Testis (tissue), 3 donors: ENCODE results near the gene POLN. TPM values are rescaled to one million over a fixed set of nuclear protein-coding genes. Genes with fewer than 3 reads are reported as not detected.

Experiments used
- DNase-seq: peaks from one replicate; pipeline ENCODE4 v3.0.0-alpha.2; 2019
- H3K27ac ChIP-seq, 2 donors: fragments of 200-600 bp; sonication (generic); one replicate each; pipeline ENCODE4 v1.5.1; 2019
- H3K27me3 ChIP-seq: fragments of 200-600 bp; sonication (generic); one replicate; pipeline ENCODE4 v1.5.1; 2019
- H3K36me3 ChIP-seq: fragments of 200-600 bp; sonication (generic); one replicate; pipeline ENCODE4 v1.5.1; 2017; ENCODE audit warnings: low read depth; ENCODE audit errors: missing control alignments
- H3K4me1 ChIP-seq: fragments of 200-600 bp; sonication (generic); one replicate; pipeline ENCODE4 v1.5.1; 2019
- H3K4me3 ChIP-seq, 2 donors: fragments of 200-600 bp; sonication (generic); one replicate each; pipeline ENCODE4 v1.5.1; 2017 to 2019
- H3K9me3 ChIP-seq: fragments of 200-600 bp; sonication (generic); one replicate; pipeline ENCODE4 v1.5.1; 2017
- POLR2A ChIP-seq: fragments of 450-650 bp; IDR thresholded peaks from one replicate; pipeline ENCODE4 v1.6.1; 2017; ENCODE audit warnings: antibody characterized with exemption, mild to moderate bottlenecking, moderate library complexity
- WGBS, 2 donors: methylation state at CpG; one replicate each; pipeline ENCODE4 v1.1.5; 2018; 5-methylcytosine and 5-hydroxymethylcytosine counted together
- intact Hi-C: fragments of 100-400 bp; cut with DNase I; formaldehyde crosslinking; loops from one replicate; pipeline ENCODE4 v1.15.1; 2023; ENCODE audit warnings: low total_unique reads
- polyA plus RNA-seq: library from polyadenylated mRNA; stranded (reverse); fragments of 350-450 nt; fragmentation: Illumina TruSeq; extraction: RNeasy Lipid Tissue Mini Kit (QIAGEN cat#74804); gene quantifications from one replicate; pipeline ENCODE4 v1.2.3, GENCODE V29; 2014; ENCODE audit warnings: low read depth, low replicate concordance; ENCODE audit not compliant: insufficient read depth
- total RNA-seq, 2 donors: library from RNA; depleted of rRNA; stranded (reverse); fragments of >200 nt; gene quantifications; one replicate each; pipeline ENCODE4 v1.2.3, GENCODE V29; 2016
- TF ChIP-seq, protein P1 (sequence below), 3 experiments: fragments of 450-650 bp in 2 of 3; fragments of 200-600 bp in 1 of 3; sonication (generic) in 1 of 3; IDR thresholded peaks; one replicate each; pipeline ENCODE4 v1.5.1; 2016 to 2019; ENCODE audit warnings: antibody characterized with exemption in 3 of 3, mild to moderate bottlenecking in 2 of 3, moderate library complexity in 1 of 3

POLN gene
- total and polyA plus RNA-seq, 3 donors from 2014 or later: 12.2 to 23.7 (median 22.9) TPM

DNA sequence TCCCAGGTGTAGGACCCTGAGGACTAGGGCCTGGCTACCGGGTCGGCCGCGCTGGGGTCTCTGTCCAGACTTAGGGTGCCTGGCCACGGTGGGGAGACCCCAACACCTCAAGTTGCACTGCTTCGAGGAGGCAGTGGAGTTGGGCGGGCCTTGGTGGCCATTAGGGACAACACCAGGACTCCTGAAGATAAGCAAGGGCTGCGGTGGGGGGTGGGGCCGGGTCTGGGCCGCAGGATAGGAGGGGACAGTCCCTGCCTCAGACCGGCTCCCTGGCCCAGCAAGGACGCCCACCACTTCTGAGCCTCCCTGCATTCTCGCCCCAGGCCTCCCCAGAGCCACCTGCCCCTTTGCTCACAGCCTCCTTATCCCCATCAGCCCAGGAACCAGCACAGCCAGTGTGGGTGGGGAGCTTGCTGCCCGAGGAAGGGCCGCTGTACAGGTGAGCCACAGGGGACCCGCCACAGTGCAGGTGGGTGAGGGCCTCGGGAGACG, 25.4 kb upstream of the POLN start:
- TF ChIP-seq POLR2A: no peak
- TF ChIP-seq, protein P1, sequence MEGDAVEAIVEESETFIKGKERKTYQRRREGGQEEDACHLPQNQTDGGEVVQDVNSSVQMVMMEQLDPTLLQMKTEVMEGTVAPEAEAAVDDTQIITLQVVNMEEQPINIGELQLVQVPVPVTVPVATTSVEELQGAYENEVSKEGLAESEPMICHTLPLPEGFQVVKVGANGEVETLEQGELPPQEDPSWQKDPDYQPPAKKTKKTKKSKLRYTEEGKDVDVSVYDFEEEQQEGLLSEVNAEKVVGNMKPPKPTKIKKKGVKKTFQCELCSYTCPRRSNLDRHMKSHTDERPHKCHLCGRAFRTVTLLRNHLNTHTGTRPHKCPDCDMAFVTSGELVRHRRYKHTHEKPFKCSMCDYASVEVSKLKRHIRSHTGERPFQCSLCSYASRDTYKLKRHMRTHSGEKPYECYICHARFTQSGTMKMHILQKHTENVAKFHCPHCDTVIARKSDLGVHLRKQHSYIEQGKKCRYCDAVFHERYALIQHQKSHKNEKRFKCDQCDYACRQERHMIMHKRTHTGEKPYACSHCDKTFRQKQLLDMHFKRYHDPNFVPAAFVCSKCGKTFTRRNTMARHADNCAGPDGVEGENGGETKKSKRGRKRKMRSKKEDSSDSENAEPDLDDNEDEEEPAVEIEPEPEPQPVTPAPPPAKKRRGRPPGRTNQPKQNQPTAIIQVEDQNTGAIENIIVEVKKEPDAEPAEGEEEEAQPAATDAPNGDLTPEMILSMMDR (IDR thresholded peaks at IDR 0.05): no peak
- Histone ChIP-seq H3K27ac (no peak overlapping the region), H3K36me3 (no peaks in the 10 kb centered on the region), H3K4me3 (no peak overlapping the region), H3K27me3 (no peaks in the 10 kb centered on the region), H3K4me1 (peaks cover 9% of the 10 kb centered on the region), H3K9me3 (no peaks in the 10 kb centered on the region)
- WGBS, 2 donors: 84 to 89% methylated on average over 5 to 18 of the region's 18 CpGs
- intact Hi-C loops: no loop called here
- DNase-seq: no peak

- intact Hi-C loops: no loop called here
- WGBS, 2 donors: 83 to 92% methylated on average over 3 to 5 of the region's 5 CpGs
Measured at GRCh38 chr4:2266821-2267220, 24.9 kb upstream of the POLN start.

DNA sequence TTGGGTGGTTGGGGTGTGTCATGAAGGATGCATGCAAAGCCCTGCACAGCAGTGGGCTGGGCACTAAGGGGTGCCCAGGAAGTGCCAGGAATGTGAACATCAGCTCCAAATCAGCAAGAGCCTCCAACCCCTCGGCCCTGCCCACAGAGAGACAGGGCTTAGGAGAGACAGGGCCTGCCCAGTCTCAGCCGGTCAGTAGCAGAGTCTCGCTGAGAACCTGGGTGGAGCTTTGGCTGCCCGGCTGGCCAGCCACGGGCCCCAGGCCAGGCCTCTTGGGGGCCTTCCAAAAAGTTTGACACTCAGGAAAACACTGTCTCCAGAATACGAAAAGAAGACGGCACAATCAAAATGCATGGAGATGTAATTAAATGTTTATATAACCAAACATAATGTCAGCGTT, 24.3 kb upstream of the POLN start:
- TF ChIP-seq, protein P1 (IDR thresholded peaks at IDR 0.05): no peak
- TF ChIP-seq POLR2A: no peak
- 10 to 24% methylated on average over 6 to 8 of the region's 8 CpGs for WGBS, 2 donors
- peaks cover 9% of the 10 kb centered on the region for H3K4me1 ChIP-seq

More at GRCh38 chr4:2266821-2267220, 24.9 kb upstream of the POLN start:
- TF ChIP-seq POLR2A: no peak
- TF ChIP-seq, protein P1 (IDR thresholded peaks at IDR 0.05): no peak
- Histone ChIP-seq H3K4me3 (no peak overlapping the region), H3K9me3 (no peaks in the 10 kb centered on the region), H3K4me1 (peaks cover 9% of the 10 kb centered on the region), H3K27ac (no peak overlapping the region), H3K36me3 (no peaks in the 10 kb centered on the region), H3K27me3 (no peaks in the 10 kb centered on the region)
- no peak for DNase-seq

GRCh38 chr4:2265113-2266110, 23.5 kb upstream of the POLN start:
- WGBS, 2 donors: 80 to 89% methylated on average over 10 to 19 of the region's 19 CpGs
- Histone ChIP-seq H3K4me1 (peaks cover 16% of the 10 kb centered on the region), H3K9me3 (no peaks in the 10 kb centered on the region), H3K4me3 (no peak overlapping the region), H3K36me3 (no peaks in the 10 kb centered on the region), H3K27ac (no peak overlapping the region), H3K27me3 (no peaks in the 10 kb centered on the region)
- no peak for DNase-seq
- intact Hi-C loops: no loop called here
- TF ChIP-seq POLR2A: no peak
- TF ChIP-seq, protein P1 (IDR thresholded peaks at IDR 0.05): no peak

More for the DNA sequence above, 24.3 kb upstream of the POLN start:
- Histone ChIP-seq H3K9me3 (no peaks in the 10 kb centered on the region), H3K27ac (no peak overlapping the region), H3K27me3 (no peaks in the 10 kb centered on the region), H3K36me3 (no peaks in the 10 kb centered on the region), H3K4me3 (no peak overlapping the region)
- peak; percentile 71 for DNase-seq
- intact Hi-C loops: no loop called here
